Activated CD4-positive, alpha-beta memory T cell treated with anti-CD3 and anti-CD28 coated beads, Interleukin-2, amount 10 ng/mL, durations not matched to agents 7 days and 5 days (primary cell): ENCODE measurements around the gene DAGLB. TPM values are rescaled to one million over a fixed set of nuclear protein-coding genes. Genes with fewer than 3 reads are reported as not detected.
"Not testable (repeated sequence)": the region's sequence is repeated elsewhere in the genome, so short reads cannot be mapped to it uniquely, and the experiment has no call there.

Experiments used
- CTCF ChIA-PET: fragments of 350-600 bp; sonication (Branson Sonifier 250); formaldehyde crosslinking; loops from one replicate; lab custom pipeline; 2021; ENCODE audit warnings: antibody characterized with exemption, inconsistent platforms; lab: Charles Lee
- POLR2A ChIA-PET: fragments of 350-600 bp; sonication (Branson Sonifier 250); formaldehyde crosslinking; loops from one replicate; lab custom pipeline; 2021; ENCODE audit warnings: antibody characterized with exemption; lab: Charles Lee
- DNase-seq: peaks from one replicate; pipeline ENCODE4 v3.0.0-alpha.2; 2020
- H3K27ac Mint-ChIP-seq: one replicate; pipeline ENCODE4 v1.8.0; 2021; ENCODE audit warnings: mild to moderate bottlenecking, mixed read lengths
- H3K27me3 Mint-ChIP-seq: one replicate; pipeline ENCODE4 v1.8.0; 2021; ENCODE audit warnings: mixed read lengths
- H3K36me3 Mint-ChIP-seq: one replicate; pipeline ENCODE4 v1.8.0; 2021; ENCODE audit warnings: low read depth, mixed read lengths
- H3K4me1 Mint-ChIP-seq: one replicate; pipeline ENCODE4 v1.8.0; 2021; ENCODE audit warnings: mixed read lengths
- H3K4me3 Mint-ChIP-seq: one replicate; pipeline ENCODE4 v1.8.0; 2021; ENCODE audit warnings: mild to moderate bottlenecking, mixed read lengths
- H3K9me3 Mint-ChIP-seq: one replicate; pipeline ENCODE4 v1.8.0; 2021; ENCODE audit warnings: mixed read lengths
- total RNA-seq, 2 experiments: library from RNA; stranded (reverse); gene quantifications; one replicate each; pipeline ENCODE4 v1.2.3, GENCODE V29; 2021

DAGLB gene
- total RNA-seq, 2 experiments from 2014 or later: 15.7 to 16.5 TPM

DNA sequence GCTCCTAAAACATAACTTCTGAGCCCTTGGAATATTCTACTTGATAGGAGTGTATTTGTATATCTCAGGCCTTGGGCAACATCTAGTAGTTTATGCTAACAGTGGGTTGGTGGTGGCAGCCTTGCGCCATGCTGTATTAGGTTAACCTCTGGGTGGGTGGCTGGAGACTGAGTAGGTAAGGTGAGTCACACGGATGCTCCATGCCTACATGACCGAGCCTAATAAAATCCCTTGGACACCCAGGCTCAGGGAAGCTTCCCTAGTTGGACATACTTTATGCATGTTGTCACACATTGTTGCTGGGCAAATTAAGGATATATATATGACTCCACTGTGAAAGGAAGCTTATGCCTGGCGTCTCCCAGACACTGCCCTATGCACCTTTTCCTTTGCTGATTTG, 6.0 kb upstream of the DAGLB start:
- no peaks in the 10 kb centered on the region for H3K9me3 Mint-ChIP-seq

DNA sequence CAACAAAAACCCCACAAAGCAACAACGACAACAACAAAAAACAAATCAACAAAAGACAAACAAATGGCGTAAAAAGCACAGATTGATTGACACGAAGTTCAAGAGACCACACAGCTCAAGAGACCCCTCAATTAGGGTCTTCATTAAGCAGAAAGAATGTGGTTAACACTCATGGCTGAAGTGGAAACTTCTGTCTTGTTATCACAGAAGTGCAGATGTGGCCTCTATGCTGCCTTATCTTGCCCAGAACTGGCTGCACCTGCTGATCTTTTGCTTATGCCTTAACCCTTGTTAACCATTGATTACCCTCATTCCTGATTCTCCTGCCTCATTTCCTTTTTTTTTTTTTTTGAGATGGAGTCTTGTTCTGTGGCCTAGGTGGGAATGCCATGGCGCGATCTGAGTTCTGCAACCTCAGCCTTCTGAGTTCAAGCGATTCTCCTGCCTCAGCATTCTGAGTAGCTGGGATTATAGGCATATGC, 3.5 kb upstream of the DAGLB start:
- Mint-ChIP-seq H3K4me1 (peaks cover 17% of the 10 kb centered on the region), H3K27me3 (no peaks in the 10 kb centered on the region), H3K27ac (no peak overlapping the region), H3K36me3 (peaks cover 7% of the 10 kb centered on the region), H3K9me3 (no peaks in the 10 kb centered on the region), H3K4me3 (no peak overlapping the region)
- POLR2A ChIA-PET: no interaction called here
- CTCF ChIA-PET: interaction anchor here (0.7 to 0.9 kb wide), 2 partner anchors 18 to 24 kb away, joined by 3 read pairs; no protein-coding TSS in a partner anchor
- no peak for DNase-seq

More for the DNA sequence above, 6.0 kb upstream of the DAGLB start:
- Mint-ChIP-seq H3K27me3 (no peaks in the 10 kb centered on the region), H3K4me3 (no peak overlapping the region), H3K27ac (no peak overlapping the region), H3K4me1 (peaks cover 6% of the 10 kb centered on the region), H3K36me3 (no peaks in the 10 kb centered on the region)
- ChIA-PET POLR2A (no interaction called here), CTCF (interaction anchor here (1.1 kb wide), 1 partner anchor 9 kb away, joined by 3 read pairs; no protein-coding TSS in a partner anchor)
- no peak for DNase-seq

- CTCF ChIA-PET, H3K9me3 Mint-ChIP-seq, H3K27ac Mint-ChIP-seq, DNase-seq, POLR2A ChIA-PET, H3K4me3 Mint-ChIP-seq, H3K27me3 Mint-ChIP-seq: not testable (repeated sequence)
- Mint-ChIP-seq H3K4me1 (peaks cover 21% of the 10 kb centered on the region), H3K36me3 (peaks cover 11% of the 10 kb centered on the region)
These were observed 2.8 kb upstream of the DAGLB start for GRCh38 chr7:6450591-6450990.

DNA sequence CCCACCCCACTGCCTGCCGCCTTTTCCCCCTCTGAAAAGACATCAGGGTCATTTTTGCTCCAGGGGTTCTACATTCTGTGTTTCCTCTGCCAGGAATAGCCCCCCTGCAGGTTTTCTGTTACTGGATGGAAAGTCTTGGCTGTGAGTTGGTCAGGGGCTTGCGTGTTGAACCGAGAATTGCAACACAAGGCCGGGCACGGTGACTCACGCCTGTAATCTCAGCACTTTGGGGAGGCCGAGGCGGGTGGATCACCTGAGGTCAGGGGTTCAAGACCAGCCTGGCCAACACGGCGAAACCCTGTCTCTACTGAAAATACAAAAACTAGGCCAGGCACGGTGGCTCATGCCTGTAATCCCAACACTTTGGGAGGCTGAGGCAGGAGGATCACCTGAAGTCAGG, 2.1 kb upstream of the DAGLB start:
- H3K9me3 Mint-ChIP-seq, DNase-seq, H3K27me3 Mint-ChIP-seq, H3K27ac Mint-ChIP-seq, H3K4me3 Mint-ChIP-seq, CTCF ChIA-PET, POLR2A ChIA-PET: not testable (repeated sequence)
- H3K36me3 Mint-ChIP-seq: peaks cover 18% of the 10 kb centered on the region
- peaks cover 26% of the 10 kb centered on the region for H3K4me1 Mint-ChIP-seq

- ChIA-PET POLR2A (interaction anchor here (0.6 to 2.8 kb wide), 9 partner anchors 11 to 626 kb away, joined by 3 to 39 read pairs (median 4); partner anchors contain the start of gene INTS15), CTCF (no interaction called here)
- Mint-ChIP-seq H3K4me3 (peak overlapping the region; percentile 62), H3K9me3 (no peaks in the 10 kb centered on the region), H3K36me3 (peaks cover 22% of the 10 kb centered on the region), H3K27me3 (no peaks in the 10 kb centered on the region), H3K4me1 (peaks cover 28% of the 10 kb centered on the region), H3K27ac (peak overlapping the region; percentile 63)
- DNase-seq: no peak
These were observed 1.3 kb upstream of the DAGLB start for GRCh38 chr7:6448943-6449543.

- peaks cover 35% of the 10 kb centered on the region for H3K36me3 Mint-ChIP-seq
- no peaks in the 10 kb centered on the region for H3K9me3 Mint-ChIP-seq
- ChIA-PET POLR2A (interaction anchor here (0.6 to 2.8 kb wide), 8 partner anchors 9 to 624 kb away, joined by 3 to 39 read pairs (median 4); partner anchors contain the start of genes AIMP2 and PMS2), CTCF (interaction anchor here (1.0 to 1.6 kb wide), 4 partner anchors 10 to 69 kb away, joined by 3 to 15 read pairs (median 4); no protein-coding TSS in a partner anchor)
- peak; percentile 38 for DNase-seq
- H3K4me3 Mint-ChIP-seq: peak overlapping the region; percentile 88
- H3K4me1 Mint-ChIP-seq: peaks cover 36% of the 10 kb centered on the region
- peak overlapping the region; percentile 92 for H3K27ac Mint-ChIP-seq
- no peaks in the 10 kb centered on the region for H3K27me3 Mint-ChIP-seq
These were observed 745 bp downstream of the DAGLB start for GRCh38 chr7:6446838-6447580.

DNA sequence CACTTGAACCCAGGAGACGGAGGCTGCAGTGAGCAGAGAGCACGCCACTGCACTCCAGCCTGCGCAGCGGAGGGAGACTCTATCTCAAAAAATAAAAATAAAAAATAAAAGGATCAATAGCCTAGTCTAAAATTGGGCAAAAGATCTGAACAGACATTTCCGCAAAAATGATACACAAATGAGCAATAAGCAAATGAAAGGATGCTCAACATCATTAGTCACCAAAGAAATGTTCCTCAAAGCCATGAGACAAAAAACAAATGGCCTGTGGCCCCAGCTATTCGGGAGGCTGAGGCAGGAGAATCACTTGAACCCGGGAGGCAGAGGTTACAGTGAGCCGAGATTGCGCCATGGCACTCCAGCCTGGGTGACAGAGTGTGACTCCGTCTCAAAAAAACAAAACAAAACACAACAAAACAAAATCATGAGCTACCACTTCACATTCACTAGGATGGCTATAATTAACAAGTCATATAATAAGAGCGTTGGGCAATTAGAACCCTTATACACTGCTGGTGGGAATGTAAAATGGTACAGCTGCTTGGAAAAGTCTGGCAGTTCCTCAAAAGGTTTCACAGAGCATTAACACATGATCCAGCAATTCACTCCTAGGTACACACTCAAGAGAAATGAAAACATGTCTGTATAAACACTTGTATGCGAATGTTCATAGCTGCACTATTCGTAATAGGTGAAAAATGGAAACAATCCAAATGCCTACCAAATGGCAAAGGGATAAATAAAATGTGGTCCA, 3.1 kb downstream of the DAGLB start:
- ChIA-PET CTCF (interaction anchor here (0.6 to 1.4 kb wide), 2 partner anchors 10 to 84 kb away, joined by 3 to 4 read pairs; no protein-coding TSS in a partner anchor), POLR2A (interaction anchor here (1.6 kb wide), 1 partner anchor 13 kb away, joined by 3 read pairs; no protein-coding TSS in a partner anchor)
- Mint-ChIP-seq H3K4me3 (peak overlapping the region; percentile 41), H3K36me3 (peaks cover 45% of the 10 kb centered on the region), H3K4me1 (peaks cover 37% of the 10 kb centered on the region), H3K27me3 (no peaks in the 10 kb centered on the region), H3K27ac (no peak overlapping the region), H3K9me3 (no peaks in the 10 kb centered on the region)
- DNase-seq: no peak

DNA sequence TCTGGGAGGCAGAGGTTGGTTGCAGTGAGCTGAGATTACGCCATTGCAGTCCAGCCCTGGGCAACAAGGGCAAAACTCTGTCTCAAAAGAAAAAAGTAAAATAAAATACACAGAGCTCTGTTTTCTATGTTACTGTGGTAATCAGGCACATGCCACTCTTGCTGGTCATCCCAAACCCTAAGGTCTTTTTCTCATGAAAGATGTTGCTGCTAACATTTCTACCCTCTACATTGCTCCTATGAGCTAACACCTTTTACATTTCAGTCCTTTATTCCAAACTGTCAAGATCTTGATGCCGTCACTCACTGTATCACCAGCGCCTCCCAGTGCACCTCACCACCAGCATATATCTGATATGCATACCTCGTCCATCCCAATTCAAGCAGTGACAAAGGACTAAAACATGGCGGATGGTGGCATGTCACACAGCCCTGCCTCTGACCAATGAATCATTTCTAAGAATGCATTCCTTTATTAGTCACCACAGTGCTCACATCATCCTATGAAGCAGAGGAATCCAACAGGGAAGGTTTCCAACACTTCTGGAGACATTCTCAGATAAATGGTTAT, 4.3 kb downstream of the DAGLB start:
- Mint-ChIP-seq H3K4me3 (no peak overlapping the region), H3K9me3 (no peaks in the 10 kb centered on the region), H3K27ac (no peak overlapping the region), H3K27me3 (no peaks in the 10 kb centered on the region), H3K36me3 (peaks cover 52% of the 10 kb centered on the region), H3K4me1 (peaks cover 41% of the 10 kb centered on the region)
- ChIA-PET POLR2A (interaction anchor here (1.6 kb wide), 1 partner anchor 14 kb away, joined by 3 read pairs; no protein-coding TSS in a partner anchor), CTCF (interaction anchor here (0.6 to 1.4 kb wide), 2 partner anchors 9 to 44 kb away, joined by 3 read pairs; no protein-coding TSS in a partner anchor)
- DNase-seq: no peak

GRCh38 chr7:6442114-6442513, 5.6 kb downstream of the DAGLB start:
- H3K4me1 Mint-ChIP-seq: peaks cover 49% of the 10 kb centered on the region
- no peak overlapping the region for H3K4me3 Mint-ChIP-seq
- H3K27ac Mint-ChIP-seq: no peak overlapping the region
- ChIA-PET POLR2A (no interaction called here), CTCF (no interaction called here)
- no peaks in the 10 kb centered on the region for H3K9me3 Mint-ChIP-seq
- peaks cover 47% of the 10 kb centered on the region for H3K36me3 Mint-ChIP-seq
- no peak for DNase-seq
- H3K27me3 Mint-ChIP-seq: no peaks in the 10 kb centered on the region

DNA sequence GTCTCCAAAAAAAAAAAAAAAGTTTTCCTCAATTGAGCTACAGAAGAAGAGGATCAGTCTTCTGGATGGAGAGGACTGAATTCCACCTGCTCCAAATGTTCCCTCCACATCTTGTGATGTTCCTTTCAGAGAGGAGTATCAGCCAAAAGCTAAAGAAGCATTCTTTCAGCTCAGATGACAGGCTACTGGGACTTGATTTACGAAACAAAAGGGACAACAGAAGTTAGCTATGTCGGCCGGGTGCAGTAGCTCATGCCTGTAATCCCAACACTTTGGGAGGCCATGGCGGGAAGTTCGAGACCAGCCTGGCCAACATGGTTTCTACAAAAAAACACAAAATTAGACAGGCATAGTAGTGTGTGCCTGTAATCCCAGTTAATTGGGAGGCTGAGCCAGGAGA, 7.4 kb downstream of the DAGLB start:
- H3K9me3 Mint-ChIP-seq: no peaks in the 10 kb centered on the region
- POLR2A ChIA-PET: no interaction called here
- no peak for DNase-seq
- H3K27me3 Mint-ChIP-seq: no peaks in the 10 kb centered on the region
- no peak overlapping the region for H3K4me3 Mint-ChIP-seq
- CTCF ChIA-PET: interaction anchor here (0.6 kb wide), 1 partner anchor 220 kb away, joined by 3 read pairs; no protein-coding TSS in a partner anchor
- H3K4me1 Mint-ChIP-seq: peaks cover 52% of the 10 kb centered on the region
- peaks cover 50% of the 10 kb centered on the region for H3K36me3 Mint-ChIP-seq
- no peak overlapping the region for H3K27ac Mint-ChIP-seq

GRCh38 chr7:6438427-6438826, 9.3 kb downstream of the DAGLB start:
- no peak overlapping the region for H3K4me3 Mint-ChIP-seq
- CTCF ChIA-PET: interaction anchor here (0.7 to 3.3 kb wide), 4 partner anchors 9 to 1112 kb away, joined by 3 to 15 read pairs (median 8); partner anchors contain the start of gene DAGLB
- H3K9me3 Mint-ChIP-seq: no peaks in the 10 kb centered on the region
- peak overlapping the region; percentile 54 for H3K27ac Mint-ChIP-seq
- DNase-seq: no peak
- no peaks in the 10 kb centered on the region for H3K27me3 Mint-ChIP-seq
- peaks cover 46% of the 10 kb centered on the region for H3K36me3 Mint-ChIP-seq
- peaks cover 44% of the 10 kb centered on the region for H3K4me1 Mint-ChIP-seq
- POLR2A ChIA-PET: interaction anchor here (1.6 to 3.5 kb wide), 2 partner anchors 9 to 65 kb away, joined by 4 to 39 read pairs; partner anchors contain the start of gene DAGLB

DNA sequence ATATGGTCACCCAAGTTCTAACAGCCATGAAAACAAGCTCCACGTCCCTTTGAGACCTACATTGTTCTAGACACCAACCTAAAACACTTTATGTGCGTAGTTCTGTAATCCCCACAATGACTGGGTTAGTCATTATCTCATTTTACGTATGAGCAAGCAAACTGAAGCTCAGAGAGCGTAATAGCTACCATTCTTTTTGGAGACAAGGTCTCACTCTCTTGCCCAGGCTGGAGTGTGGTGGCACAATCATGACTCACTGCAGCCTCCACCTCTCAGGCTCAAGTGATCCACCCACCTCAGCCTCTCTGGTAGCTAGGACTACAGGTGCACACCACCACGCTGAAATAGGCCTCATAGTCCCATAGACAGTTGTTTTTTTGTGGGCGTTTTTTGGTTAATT, 10.5 kb downstream of the DAGLB start:
- Mint-ChIP-seq H3K4me1 (peaks cover 41% of the 10 kb centered on the region), H3K27ac (no peak overlapping the region), H3K9me3 (no peaks in the 10 kb centered on the region), H3K4me3 (no peak overlapping the region), H3K27me3 (no peaks in the 10 kb centered on the region), H3K36me3 (peaks cover 40% of the 10 kb centered on the region)
- POLR2A ChIA-PET: interaction anchor here (1.0 to 3.5 kb wide), 3 partner anchors 10 to 64 kb away, joined by 3 to 39 read pairs (median 4); partner anchors contain the start of gene DAGLB
- CTCF ChIA-PET: interaction anchor here (0.9 to 3.3 kb wide), 7 partner anchors 11 to 440 kb away, joined by 3 to 15 read pairs (median 4); partner anchors contain the start of gene DAGLB
- DNase-seq: no peak
